MV-4-11 (cell line): Measurements from ENCODE around the gene CDK11B.
"Not testable (repeated sequence)": the region's sequence is repeated elsewhere in the genome, so short reads cannot be mapped to it uniquely, and the experiment has no call there.

Source experiments
- DNase-seq: peaks from one replicate; lab custom pipeline; 2025; lab: John Stamatoyannopoulos, UW

CDK11B gene

GRCh38 chr1:1683104-1683905, 24.5 kb upstream of the CDK11B start:
- no peak for DNase-seq

DNA sequence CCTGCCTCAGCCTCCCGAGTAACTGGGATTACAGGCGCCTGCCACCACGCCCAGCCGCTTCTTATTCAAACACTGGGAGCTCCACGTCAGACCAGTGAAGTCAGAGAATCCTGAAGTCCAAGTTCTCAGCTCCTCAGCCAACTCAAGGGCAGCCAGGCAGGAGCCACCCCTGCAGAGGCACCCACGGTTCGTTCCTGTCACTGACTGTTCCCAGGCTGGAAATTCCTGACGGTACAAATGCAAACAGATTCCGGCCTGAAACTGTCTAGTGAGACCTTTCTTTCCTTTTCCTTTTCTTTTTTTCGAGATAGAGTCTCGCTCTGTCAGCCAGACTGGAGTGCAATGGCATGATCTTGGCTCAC, 22.1 kb upstream of the CDK11B start:
- DNase-seq: no peak

GRCh38 chr1:1680031-1680911, 21.5 kb upstream of the CDK11B start:
- no peak for DNase-seq

DNA sequence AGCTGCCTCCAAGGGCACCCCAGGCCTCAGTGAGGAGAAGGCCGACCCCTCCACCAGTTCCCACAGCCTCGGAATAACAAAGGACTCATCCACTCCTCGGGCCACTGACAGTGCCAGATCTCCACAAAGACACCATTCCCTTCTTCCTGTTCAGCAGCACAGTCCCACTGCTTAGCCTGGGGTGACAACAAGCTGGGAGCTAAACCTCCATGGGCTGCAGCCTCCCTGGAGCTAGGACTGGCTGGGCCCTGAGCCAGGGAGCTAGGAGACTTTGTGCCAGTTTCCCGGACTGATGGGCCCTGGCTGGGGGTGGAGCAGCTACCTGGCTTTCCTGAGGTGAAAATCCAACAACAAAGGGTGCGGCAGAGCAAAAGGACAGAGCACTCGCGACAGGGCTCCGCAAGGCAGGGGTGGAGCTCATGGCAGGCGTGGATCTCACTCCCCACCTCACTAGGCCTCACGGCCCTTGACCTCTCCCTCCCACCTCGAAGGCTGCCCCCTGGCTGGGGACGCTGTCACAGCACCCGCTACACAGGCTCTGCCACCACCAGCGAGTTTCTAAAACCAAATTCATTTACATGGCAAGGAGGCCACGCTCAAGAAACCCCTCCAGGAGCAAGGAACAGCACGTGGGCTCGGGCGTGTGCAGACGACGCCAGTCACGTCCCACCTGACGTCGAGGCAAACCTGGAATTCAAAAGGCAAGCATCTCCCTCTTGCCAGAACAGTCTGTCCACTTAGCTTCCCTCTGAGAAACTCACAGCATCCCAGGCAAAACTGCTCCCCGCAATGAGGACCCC, 20.0 kb upstream of the CDK11B start:
- DNase-seq: no peak

DNA sequence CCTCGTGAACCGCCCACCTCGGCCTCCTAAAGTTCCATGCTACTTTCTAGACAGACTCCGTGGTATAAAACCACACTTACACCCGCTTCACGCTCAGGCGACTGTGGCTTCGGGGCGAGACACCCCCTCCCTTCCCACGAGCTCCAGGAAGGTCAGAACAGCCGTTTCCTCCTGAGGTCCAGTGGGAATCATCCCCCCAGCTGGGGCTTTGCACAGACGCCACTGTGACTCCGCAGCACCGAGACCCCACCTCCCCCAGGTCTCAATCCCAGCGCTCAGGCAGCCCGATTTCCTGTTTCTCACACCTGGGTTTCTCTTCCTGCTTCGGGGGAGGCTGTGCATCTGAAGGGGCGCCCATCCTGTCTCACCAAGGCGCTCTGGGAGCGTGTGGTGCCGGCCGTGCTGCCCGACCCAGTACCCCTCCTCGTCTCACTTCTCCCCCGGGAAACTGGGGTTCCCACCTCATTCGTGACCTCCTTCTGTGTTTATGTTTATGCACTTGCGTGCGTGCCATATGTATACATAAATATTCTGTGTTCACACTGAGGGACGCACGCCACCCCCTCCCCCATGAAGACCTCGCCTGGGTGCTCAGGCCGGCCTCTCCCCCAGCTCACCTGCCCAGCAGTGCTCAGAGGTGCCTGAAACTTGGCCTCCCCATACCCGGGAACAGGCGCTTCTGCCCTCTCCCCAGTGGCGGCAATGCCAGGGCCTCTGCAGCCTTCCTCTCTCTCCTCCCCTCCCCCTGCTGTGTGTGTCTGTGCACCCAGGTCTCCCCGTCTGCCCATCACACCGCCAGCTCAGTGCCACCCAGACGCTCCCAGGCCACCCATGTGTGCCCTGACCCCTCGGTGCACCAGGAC, 19.1 kb upstream of the CDK11B start:
- DNase-seq: peak; percentile 34

DNA sequence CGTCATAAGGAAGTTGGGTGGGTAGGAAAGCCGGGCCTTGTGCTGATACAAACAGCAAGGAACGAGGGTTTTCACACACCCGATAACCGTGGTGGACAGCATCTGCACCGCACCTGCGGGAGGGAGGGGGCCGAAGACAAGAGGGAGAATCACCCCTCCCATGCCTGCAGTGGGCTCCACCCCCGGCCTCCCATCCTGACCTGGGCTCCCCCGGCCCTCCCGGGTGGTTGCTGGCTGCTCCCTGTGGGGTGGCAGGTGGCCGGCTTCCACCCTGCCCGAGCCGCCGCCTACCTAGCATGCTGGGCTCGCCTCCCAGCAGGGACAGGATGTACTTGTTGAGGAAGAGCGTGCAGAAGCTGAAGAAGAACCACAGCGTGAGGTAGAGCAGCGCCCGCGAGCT, 17.3 kb upstream of the CDK11B start:
- not testable (repeated sequence) for DNase-seq

DNA sequence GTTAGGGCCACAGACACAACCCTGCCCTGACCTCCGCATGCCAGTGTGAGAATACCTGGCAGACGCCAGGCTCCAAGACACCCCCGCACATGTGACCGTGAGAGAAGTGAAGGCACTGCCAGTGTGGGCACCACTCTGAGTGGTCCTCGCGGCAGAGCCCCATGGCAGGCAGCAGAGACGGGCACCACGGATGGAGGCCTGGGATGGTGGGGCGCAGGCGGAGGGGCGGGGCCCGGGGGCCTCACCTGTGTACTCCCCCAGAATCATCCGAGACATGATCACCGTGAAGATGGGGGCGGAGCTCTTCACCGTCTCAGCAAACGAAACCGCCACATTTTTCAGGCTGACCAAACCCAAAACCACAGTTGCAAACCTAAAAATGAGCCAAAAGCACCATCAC, 16.4 kb upstream of the CDK11B start:
- DNase-seq: not testable (repeated sequence)

DNA sequence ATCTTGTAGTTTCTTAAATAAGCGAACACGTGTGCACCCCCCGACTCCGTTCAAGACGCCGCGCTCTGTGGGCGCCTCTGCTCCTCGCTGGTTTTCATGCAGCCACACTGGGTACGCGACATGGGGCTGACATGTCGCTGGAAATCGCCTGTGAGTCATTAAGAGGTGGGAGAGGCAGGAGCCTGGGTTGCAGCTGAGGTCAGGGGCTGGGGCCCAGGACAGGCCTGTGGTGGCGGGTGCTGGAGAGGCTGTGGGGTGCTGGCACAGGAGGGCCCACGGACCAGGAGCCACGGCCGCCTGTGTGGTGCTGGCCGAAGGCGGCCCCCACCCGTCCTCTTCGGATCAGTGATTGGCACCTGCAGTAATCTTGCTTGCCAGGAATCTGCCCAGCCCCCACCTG, 16.0 kb upstream of the CDK11B start:
- peak; percentile 66 for DNase-seq

- DNase-seq: no peak
Measured at GRCh38 chr1:1672181-1672965, 13.6 kb upstream of the CDK11B start.

- DNase-seq: no peak
Measured at GRCh38 chr1:1671365-1672119, 12.7 kb upstream of the CDK11B start.

DNA sequence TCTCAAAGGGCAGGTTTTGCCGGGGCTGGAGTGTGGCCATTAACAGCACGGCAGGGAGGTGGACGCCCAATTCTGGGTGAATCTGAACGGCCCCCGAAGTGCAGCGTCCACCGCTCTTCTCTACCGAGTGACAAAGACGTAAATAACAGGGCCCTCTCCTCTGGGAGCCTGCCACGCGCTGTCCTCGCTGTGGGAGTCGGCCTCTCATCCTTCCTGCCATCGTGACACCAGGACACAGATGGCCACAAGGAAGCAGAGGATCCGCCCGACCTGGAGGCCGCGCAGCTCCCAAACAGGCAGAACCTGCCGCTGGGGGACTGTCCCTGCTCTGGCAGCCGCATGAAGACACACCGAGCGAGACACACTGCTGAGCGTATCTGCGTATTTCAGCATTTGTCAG, 12.1 kb upstream of the CDK11B start:
- DNase-seq: no peak

GRCh38 chr1:1669468-1670440, 10.9 kb upstream of the CDK11B start:
- no peak for DNase-seq

DNA sequence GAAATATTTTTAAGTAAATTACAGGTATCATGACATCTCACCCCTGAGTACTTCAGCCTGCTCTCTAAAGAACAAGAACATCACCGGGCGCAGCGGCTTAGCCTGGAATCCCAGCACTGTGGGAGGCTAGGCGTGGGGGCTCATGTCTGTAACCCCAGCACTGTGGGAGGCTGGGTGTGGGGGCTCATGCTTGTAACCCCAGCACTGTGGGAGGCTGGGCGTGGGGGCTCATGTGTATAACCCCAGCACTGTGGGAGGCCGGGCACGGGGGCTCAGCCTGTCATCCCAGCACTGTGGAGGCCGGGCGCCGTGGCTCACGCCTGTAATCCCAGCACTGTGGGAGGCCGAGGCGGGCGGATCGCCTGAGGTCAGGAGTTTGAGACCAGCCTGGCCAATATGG, 7.7 kb upstream of the CDK11B start:
- no peak for DNase-seq

DNA sequence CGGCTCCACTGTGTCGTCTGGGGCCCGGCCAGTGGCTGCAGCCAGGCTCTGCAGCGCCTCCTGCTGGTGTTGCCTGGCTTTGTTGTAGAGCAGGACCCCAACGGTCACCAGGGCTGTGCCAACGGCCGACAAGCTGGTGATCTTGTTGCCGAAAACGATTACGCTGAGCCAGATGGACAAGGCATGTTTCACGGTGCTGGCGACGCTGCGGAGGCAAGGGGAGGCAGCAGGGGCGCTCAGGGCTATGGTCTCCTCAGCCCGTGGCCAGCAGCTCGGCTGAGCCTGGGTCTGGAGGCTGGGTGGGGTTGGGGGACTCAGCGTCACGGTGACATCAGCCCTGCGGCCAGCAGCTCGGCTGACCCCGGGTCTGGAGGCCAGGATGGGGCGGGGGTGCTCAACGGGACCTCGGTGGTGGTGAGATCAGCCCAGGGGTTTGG, 7.0 kb upstream of the CDK11B start:
- DNase-seq: no peak

DNA sequence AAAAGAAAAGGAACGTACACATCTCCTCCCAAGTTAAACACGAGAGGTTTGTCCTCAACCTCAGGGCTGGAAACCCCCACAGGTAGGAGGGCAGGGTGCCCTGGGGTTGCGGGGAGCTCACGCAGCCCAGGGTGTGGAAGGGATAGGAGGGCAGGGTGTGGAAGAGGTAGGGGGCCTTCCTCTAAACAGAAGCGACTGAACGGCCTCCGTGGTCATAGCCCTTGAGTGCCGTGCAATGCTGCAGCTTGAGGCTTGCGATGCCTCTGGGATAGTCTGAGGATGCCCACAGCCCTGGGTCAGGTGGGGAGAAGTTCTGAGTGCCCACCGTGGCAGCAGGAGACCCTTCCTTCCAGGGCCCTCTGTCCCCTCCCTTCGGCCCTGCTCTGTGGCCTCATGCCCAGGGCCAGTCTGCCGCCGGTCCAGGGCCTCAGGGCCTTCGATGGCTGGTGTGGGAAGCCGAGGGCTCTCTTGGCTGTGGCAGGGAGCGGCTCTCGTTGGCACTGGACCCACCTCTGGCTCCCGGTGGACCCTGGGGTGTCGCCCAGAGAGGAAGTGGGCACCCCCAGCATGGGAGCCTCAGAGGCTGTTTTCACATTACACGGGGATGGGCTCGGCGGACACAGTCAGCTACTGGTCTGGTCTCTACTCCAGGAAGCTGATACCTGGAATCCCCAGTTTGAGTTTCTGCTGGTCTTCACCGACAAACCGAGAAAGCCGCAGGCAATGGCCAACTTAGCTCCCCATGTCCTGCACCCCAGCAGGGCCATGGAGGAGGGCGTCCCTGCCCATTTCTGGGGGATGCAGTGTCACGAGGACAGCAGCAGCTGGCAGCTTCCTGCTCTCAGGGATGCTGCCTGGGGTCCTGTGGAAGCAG, 6.4 kb upstream of the CDK11B start:
- no peak for DNase-seq

DNA sequence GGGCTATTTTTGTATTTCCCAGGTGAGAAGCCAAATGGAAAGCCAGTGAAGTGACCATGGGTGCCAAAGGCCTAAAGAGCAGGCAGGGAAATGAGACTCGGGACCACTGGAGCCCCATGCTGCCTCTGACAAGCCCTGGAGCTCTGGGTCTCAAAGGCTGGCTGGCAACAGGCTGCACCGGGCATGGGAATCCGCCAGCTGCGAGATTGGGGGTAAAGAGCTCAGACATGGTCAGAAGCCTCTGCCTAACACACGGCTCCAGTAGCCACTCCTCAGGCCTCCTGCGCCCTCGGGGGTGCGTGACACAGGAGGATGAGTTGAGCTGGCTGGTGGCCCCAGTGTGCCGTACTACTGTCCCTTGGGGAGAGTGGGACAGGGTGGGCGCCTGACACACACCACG, 5.5 kb upstream of the CDK11B start:
- not testable (repeated sequence) for DNase-seq

- DNase-seq: not testable (repeated sequence)
Measured at GRCh38 chr1:1662830-1663560, 4.2 kb upstream of the CDK11B start.
